UCSD-AML1 (cell line): ENCODE measurements around the gene MMP11.

ENCODE experiments used
- DNase-seq: peaks from one replicate; lab custom pipeline; 2025; ENCODE audit not compliant: unreplicated experiment; lab: John Stamatoyannopoulos, UW

Gene MMP11

GRCh38 chr22:23800297-23801237, 27.9 kb downstream of the MMP11 start:
- DNase-seq = no peak

- no peak for DNase-seq
Observed at GRCh38 chr22:23801238-23801821, 28.7 kb downstream of the MMP11 start.

GRCh38 chr22:23801886-23802377, 29.3 kb downstream of the MMP11 start:
- no peak for DNase-seq

DNA sequence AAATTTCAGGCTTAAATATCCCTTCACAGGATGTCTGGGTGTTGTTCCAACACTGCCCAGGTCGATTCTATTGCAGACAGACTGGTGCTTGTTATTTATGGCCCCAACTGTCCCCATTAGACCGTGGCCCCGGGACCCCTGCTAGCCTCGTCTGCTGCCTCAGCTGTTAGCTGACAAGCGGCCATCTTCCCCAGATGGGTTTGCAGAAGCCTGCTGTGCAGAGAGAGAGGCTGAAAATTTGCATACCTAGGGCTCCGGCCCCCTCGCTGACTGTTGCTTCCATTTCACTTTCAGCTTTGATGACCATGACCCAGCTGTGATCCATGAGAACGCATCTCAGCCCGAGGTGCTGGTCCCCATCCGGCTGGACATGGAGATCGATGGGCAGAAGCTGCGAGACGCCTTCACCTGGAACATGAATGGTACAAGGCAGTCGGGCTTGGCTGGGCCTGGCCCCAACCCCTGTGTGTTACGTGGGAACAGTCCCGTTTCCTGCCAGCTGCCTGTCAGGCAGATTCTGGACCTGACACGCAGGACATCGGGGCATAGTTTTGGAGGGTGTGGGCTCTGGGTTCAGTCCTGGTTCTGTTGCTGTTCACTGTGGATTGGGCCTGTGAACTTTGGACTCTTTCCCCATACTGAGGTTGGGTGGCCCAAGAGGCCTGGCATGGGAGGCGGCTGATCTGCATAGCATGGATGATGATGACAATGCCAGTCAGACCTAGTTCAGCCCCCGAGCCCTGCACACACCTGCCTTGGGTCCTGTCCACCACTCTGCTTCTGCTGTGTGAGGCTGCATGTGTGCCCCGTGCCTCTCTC, 30.6 kb downstream of the MMP11 start:
- DNase-seq = no peak

DNA sequence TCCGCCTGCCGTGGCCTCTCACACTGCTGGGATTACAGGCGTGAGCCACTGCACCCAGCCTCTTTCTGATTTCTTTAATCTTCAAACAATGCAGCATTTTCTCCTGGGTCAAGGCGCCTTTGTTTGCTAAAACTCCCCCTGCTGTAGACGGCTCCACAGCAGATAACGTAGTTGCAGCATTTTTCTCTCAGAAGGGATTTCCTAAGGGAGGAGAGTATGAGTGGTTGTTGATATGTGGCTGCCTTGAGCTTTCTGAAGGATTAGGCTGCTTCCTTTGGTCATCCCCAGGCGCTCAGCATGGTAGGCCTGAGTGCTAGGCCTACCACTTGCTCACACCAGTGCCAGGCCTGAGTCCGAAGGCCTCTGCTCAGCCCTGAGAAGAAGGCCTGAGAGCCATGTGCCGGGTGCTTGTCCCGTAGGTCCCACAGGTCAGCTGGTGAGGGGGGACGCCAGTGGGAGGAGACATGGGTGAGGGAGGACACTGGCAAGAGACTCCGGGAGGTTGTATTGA, 32.2 kb downstream of the MMP11 start:
- DNase-seq = no peak

DNA sequence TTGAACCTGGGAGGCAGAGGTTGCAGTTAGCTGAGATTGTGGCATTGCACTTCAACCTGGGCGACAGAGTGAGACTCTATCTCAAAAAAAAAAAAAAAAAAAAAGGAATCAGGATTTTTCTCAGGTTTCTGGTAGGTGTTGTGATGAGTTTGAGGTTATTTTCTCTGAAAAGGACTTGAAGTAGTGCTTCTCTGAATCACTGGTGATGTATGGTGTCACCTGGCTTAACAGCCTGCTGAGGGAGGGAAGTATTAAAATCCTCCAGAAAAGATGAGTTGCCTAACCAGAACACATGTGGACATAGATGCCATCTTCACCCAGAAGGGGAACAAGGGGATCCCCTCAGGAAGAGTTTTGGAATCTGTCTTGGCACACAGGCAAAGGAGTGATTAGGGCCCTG, 34.2 kb downstream of the MMP11 start:
- no peak for DNase-seq

- DNase-seq = no peak
Observed at GRCh38 chr22:23812378-23812777, 39.7 kb downstream of the MMP11 start.

- DNase-seq = no peak
Observed at GRCh38 chr22:23815541-23816155, 43.0 kb downstream of the MMP11 start.

GRCh38 chr22:23816156-23816976, 43.7 kb downstream of the MMP11 start:
- no peak for DNase-seq

DNA sequence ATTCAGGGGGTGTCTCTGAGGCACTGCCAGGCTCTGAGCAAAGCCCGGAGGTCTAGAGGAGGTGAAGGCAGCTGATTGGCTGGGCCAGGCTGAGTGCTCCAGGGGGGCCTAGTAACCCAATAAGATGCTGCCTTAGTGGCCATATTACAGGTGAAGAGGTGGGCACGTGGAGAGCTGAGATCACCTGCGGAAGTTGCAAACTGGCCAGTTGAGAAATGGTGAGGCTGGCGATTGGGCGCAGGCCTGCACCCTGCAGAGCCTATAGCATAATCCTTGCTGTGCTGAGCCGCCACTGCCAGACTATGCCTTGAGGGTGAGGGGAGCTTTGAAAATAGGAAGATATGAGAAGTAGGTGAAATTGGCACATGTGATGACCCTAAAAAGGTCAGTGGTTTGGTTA, 44.5 kb downstream of the MMP11 start:
- no peak for DNase-seq

- no peak for DNase-seq
Observed at GRCh38 chr22:23818541-23818940, 45.9 kb downstream of the MMP11 start.

DNA sequence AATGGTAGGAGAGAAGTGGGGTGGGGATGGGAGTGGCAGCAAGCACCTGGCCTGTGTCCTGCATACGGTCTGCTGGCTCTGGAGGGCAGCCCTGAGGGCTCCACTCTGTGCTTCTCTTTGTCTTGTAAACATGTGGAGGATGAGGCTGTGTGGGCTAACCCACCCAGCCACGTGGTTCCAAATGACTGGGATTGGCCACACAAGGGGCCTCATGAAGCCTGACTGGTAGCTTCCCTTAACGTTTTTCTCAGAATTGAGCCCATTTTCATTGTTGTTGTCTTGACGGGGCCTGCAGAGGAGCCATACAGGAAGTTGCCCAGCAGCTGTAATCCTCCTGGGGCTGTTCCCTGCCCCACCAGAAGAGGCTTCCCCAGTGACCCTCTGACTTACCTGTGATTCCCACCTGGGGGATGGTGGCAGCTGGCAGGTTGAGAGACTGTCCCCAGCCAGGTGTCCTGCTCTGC, 48.1 kb downstream of the MMP11 start:
- no peak for DNase-seq

DNA sequence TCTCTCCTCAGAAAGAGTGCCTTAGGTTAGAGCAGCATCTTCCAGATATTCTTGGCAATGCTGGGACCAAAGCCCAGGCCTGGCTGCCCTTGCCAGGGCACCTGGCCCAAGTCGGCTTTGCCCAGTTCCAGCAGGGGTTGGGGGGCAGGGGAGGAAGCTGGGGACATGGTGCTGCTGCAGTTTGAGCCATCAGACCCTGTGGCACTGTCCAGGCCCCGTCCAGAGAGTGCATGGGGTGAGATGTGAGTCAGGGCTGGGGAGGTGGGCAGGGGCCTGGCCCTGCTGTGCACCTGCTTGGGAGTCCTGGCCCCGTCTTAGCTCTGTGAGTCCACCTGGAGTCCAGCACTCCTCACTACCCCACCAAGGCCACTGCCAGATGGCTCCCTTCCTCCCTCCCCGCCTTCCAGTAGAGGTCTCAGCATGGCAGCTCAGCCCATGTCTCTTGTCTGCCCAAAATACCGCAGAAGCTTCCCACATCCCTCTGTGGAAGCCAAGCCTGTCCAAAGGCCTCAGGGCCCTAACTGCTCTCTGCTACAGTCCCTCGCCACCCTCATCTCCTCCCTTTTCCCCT, 49.5 kb downstream of the MMP11 start:
- no peak for DNase-seq

DNA sequence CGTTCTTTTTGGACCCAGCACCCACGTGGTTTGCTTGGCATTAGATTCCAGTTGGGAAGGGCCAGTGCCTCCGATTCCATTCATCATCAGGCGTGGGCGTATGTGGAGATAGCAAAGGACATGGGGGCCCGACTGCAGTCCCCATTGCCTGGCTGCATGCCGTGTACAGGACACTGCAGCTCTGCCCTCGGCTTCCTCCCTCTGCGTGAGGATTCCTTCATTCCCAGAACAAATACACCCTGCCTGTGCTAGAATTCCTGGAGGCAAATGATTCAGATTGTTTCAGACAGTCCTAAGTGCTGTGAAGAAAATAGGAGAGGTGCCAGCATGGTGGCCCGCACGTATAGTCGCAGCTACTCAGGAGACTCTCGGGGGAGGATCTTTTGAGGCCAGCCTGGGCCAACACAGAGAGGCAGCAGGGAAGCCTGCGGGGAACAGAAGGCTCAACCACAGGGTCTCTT, 50.7 kb downstream of the MMP11 start:
- no peak for DNase-seq

DNA sequence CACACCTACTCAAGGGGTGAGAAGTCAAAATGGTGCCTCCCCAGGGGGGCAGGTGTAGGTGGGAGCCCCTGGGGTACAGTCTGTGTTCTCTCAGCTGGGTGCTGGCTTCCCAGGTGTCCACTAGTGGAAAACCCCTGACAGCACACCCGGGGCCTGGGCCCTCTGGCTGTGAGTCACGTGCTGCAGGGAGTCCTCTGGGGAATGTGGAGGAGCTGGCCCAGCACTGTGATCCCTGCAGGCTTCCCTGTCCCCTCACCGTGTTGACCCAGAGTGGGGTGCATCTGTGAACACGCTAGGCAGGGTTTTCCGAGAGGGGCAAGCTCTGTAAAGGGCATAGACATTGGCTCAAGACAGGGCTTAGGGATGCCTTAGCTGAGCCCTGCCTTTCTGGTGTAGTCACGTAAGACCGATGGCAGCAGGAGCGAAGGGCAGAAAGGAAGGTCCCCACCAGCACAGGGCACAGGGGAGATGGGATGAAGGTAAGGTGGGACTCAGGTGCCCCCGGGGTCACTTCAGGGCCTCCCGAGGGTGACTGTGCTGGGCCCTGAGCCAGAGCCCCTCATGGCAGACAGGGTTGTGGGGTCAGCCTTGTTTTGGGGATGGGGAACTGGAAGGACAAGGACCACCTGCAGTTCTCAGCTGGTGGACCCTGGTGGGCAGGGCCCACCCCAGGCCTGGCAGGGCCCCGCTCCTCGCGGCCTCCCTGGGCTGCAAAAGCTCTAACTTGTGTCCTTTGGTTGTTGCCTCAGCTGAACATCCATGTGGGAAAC, 52.0 kb downstream of the MMP11 start:
- no peak for DNase-seq

DNA sequence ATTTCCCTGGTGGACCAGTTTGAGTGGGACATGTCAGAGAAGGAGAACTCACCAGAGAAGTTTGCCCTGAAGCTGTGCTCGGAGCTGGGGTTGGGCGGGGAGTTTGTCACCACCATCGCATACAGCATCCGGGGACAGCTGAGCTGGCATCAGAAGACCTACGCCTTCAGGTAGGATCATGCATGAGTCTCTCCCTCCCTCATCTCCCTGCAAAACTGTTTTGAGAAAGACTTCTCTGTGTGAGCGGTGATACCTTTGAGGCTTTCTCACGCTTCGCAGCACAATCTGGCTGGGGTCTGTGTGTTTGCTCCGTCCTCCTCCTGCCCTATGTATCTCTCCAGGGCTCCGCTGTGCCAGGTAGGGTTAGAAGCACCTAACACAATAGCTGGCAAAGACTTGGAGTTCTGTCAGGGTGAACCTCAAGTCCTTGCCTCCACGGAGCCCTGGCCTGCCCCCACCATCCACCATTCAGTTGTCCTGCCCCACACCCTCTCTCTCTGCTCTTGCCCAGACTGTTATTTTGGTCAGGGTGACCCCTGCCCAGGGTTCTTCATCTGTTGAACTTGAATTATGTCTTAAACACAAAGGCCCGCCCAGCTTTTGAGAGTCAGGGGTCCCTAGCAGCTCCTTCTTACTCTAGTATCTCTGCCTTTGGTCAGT, 52.7 kb downstream of the MMP11 start:
- DNase-seq = no peak

- no peak for DNase-seq
Observed at GRCh38 chr22:23826510-23827350, 54.1 kb downstream of the MMP11 start.
